ENCODE data around the gene PF4V1.

PF4V1 gene

GRCh38 chr4:73853246-73853704 is at the start of gene PF4V1:
TSS of gene PF4V1 (plus strand) at chr4:73853296. CDS start at chr4:73853363, 67 bp downstream.
- H3K9ac ChIP-seq (ENCODE audit: low read length) = peak within 1 kb of the TSS; percentile 7
- H3K36me3 ChIP-seq (ENCODE audit: control insufficient read depth, insufficient read depth, low read length) = no peaks in the 10 kb centered on the region
- H3K27me3 ChIP-seq (ENCODE audit: control insufficient read depth, insufficient read depth, low read length) = peaks cover 24% of the 10 kb centered on the region
- no peaks in the 10 kb centered on the region for H3K9me3 ChIP-seq (ENCODE audit: control insufficient read depth, insufficient read depth, low read depth, low read length)
- no peak within 1 kb of the TSS for H3K27ac ChIP-seq (ENCODE audit: low read depth, low read length)
- H3K4me1 ChIP-seq (ENCODE audit: control insufficient read depth, insufficient read depth, low read length) = peaks cover 6% of the 10 kb centered on the region; the same call in 1 of the 2 replicates
- H3K4me3 ChIP-seq (ENCODE audit: low read depth, low read length) = peak within 1 kb of the TSS; percentile 53

GRCh38 chr4:73810191-73810590 is 42.9 kb upstream of the PF4V1 start:
- Histone ChIP-seq H3K9me3 (ENCODE audit: control insufficient read depth, insufficient read depth, low read depth, low read length) (no peaks in the 10 kb centered on the region), H3K9ac (ENCODE audit: low read length) (no peak overlapping the region), H3K36me3 (ENCODE audit: control insufficient read depth, insufficient read depth, low read length) (no peaks in the 10 kb centered on the region), H3K27me3 (ENCODE audit: control insufficient read depth, insufficient read depth, low read length) (no peaks in the 10 kb centered on the region), H3K4me1 (ENCODE audit: control insufficient read depth, insufficient read depth, low read length) (no peaks in the 10 kb centered on the region), H3K27ac (ENCODE audit: low read depth, low read length) (no peak overlapping the region), H3K4me3 (ENCODE audit: low read depth, low read length) (no peak overlapping the region)

- H3K4me1 ChIP-seq (ENCODE audit: control insufficient read depth, insufficient read depth, low read length) = no peaks in the 10 kb centered on the region
- no peaks in the 10 kb centered on the region for H3K27me3 ChIP-seq (ENCODE audit: control insufficient read depth, insufficient read depth, low read length)
- no peak overlapping the region for H3K27ac ChIP-seq (ENCODE audit: low read depth, low read length)
- no peaks in the 10 kb centered on the region for H3K9me3 ChIP-seq (ENCODE audit: control insufficient read depth, insufficient read depth, low read depth, low read length)
- no peaks in the 10 kb centered on the region for H3K36me3 ChIP-seq (ENCODE audit: control insufficient read depth, insufficient read depth, low read length)
- no peak overlapping the region for H3K4me3 ChIP-seq (ENCODE audit: low read depth, low read length)
- no peak overlapping the region for H3K9ac ChIP-seq (ENCODE audit: low read length)
Measured at GRCh38 chr4:73811841-73812240, 41.3 kb upstream of the PF4V1 start.

GRCh38 chr4:73814679-73815078 is 38.4 kb upstream of the PF4V1 start:
- Histone ChIP-seq H3K9me3 (ENCODE audit: control insufficient read depth, insufficient read depth, low read depth, low read length) (no peaks in the 10 kb centered on the region), H3K27ac (ENCODE audit: low read depth, low read length) (no peak overlapping the region), H3K4me1 (ENCODE audit: control insufficient read depth, insufficient read depth, low read length) (peaks cover 3% of the 10 kb centered on the region; the same call in 1 of the 2 replicates), H3K4me3 (ENCODE audit: low read depth, low read length) (no peak overlapping the region), H3K9ac (ENCODE audit: low read length) (no peak overlapping the region), H3K27me3 (ENCODE audit: control insufficient read depth, insufficient read depth, low read length) (no peaks in the 10 kb centered on the region), H3K36me3 (ENCODE audit: control insufficient read depth, insufficient read depth, low read length) (no peaks in the 10 kb centered on the region)

- H3K4me3 ChIP-seq (ENCODE audit: low read depth, low read length) = no peak overlapping the region
- H3K4me1 ChIP-seq (ENCODE audit: control insufficient read depth, insufficient read depth, low read length) = peaks cover 3% of the 10 kb centered on the region; the same call in 1 of the 2 replicates
- no peaks in the 10 kb centered on the region for H3K36me3 ChIP-seq (ENCODE audit: control insufficient read depth, insufficient read depth, low read length)
- H3K27ac ChIP-seq (ENCODE audit: low read depth, low read length) = no peak overlapping the region
- no peaks in the 10 kb centered on the region for H3K27me3 ChIP-seq (ENCODE audit: control insufficient read depth, insufficient read depth, low read length)
- H3K9ac ChIP-seq (ENCODE audit: low read length) = no peak overlapping the region
- H3K9me3 ChIP-seq (ENCODE audit: control insufficient read depth, insufficient read depth, low read depth, low read length) = no peaks in the 10 kb centered on the region
Measured at GRCh38 chr4:73815145-73815544, 38.0 kb upstream of the PF4V1 start.

- H3K4me3 ChIP-seq (ENCODE audit: low read depth, low read length) = no peak overlapping the region
- no peaks in the 10 kb centered on the region for H3K9me3 ChIP-seq (ENCODE audit: control insufficient read depth, insufficient read depth, low read depth, low read length)
- H3K4me1 ChIP-seq (ENCODE audit: control insufficient read depth, insufficient read depth, low read length) = peaks cover 3% of the 10 kb centered on the region; the same call in 1 of the 2 replicates
- H3K36me3 ChIP-seq (ENCODE audit: control insufficient read depth, insufficient read depth, low read length) = no peaks in the 10 kb centered on the region
- no peak overlapping the region for H3K27ac ChIP-seq (ENCODE audit: low read depth, low read length)
- no peaks in the 10 kb centered on the region for H3K27me3 ChIP-seq (ENCODE audit: control insufficient read depth, insufficient read depth, low read length)
- no peak overlapping the region for H3K9ac ChIP-seq (ENCODE audit: low read length)
Measured at GRCh38 chr4:73816814-73817213, 36.3 kb upstream of the PF4V1 start.

GRCh38 chr4:73817341-73817740 is 35.8 kb upstream of the PF4V1 start:
- Histone ChIP-seq H3K4me1 (ENCODE audit: control insufficient read depth, insufficient read depth, low read length) (peaks cover 3% of the 10 kb centered on the region; the same call in 1 of the 2 replicates), H3K9me3 (ENCODE audit: control insufficient read depth, insufficient read depth, low read depth, low read length) (no peaks in the 10 kb centered on the region), H3K4me3 (ENCODE audit: low read depth, low read length) (no peak overlapping the region), H3K27ac (ENCODE audit: low read depth, low read length) (no peak overlapping the region), H3K9ac (ENCODE audit: low read length) (no peak overlapping the region), H3K36me3 (ENCODE audit: control insufficient read depth, insufficient read depth, low read length) (no peaks in the 10 kb centered on the region), H3K27me3 (ENCODE audit: control insufficient read depth, insufficient read depth, low read length) (no peaks in the 10 kb centered on the region)

- Histone ChIP-seq H3K4me1 (ENCODE audit: control insufficient read depth, insufficient read depth, low read length) (peaks cover 3% of the 10 kb centered on the region; the same call in 1 of the 2 replicates), H3K36me3 (ENCODE audit: control insufficient read depth, insufficient read depth, low read length) (no peaks in the 10 kb centered on the region), H3K9ac (ENCODE audit: low read length) (no peak overlapping the region), H3K27me3 (ENCODE audit: control insufficient read depth, insufficient read depth, low read length) (no peaks in the 10 kb centered on the region), H3K4me3 (ENCODE audit: low read depth, low read length) (no peak overlapping the region), H3K9me3 (ENCODE audit: control insufficient read depth, insufficient read depth, low read depth, low read length) (no peaks in the 10 kb centered on the region), H3K27ac (ENCODE audit: low read depth, low read length) (no peak overlapping the region)
Measured at GRCh38 chr4:73821325-73821724, 31.8 kb upstream of the PF4V1 start.

GRCh38 chr4:73822389-73822788 is 30.7 kb upstream of the PF4V1 start:
- Histone ChIP-seq H3K4me1 (ENCODE audit: control insufficient read depth, insufficient read depth, low read length) (peaks cover 3% of the 10 kb centered on the region; the same call in 1 of the 2 replicates), H3K36me3 (ENCODE audit: control insufficient read depth, insufficient read depth, low read length) (no peaks in the 10 kb centered on the region), H3K27me3 (ENCODE audit: control insufficient read depth, insufficient read depth, low read length) (no peaks in the 10 kb centered on the region), H3K27ac (ENCODE audit: low read depth, low read length) (no peak overlapping the region), H3K9ac (ENCODE audit: low read length) (no peak overlapping the region), H3K4me3 (ENCODE audit: low read depth, low read length) (no peak overlapping the region), H3K9me3 (ENCODE audit: control insufficient read depth, insufficient read depth, low read depth, low read length) (peaks cover 3% of the 10 kb centered on the region; the same call in 1 of the 2 replicates)

- Histone ChIP-seq H3K4me3 (ENCODE audit: low read depth, low read length) (no peak overlapping the region), H3K27ac (ENCODE audit: low read depth, low read length) (no peak overlapping the region), H3K4me1 (ENCODE audit: control insufficient read depth, insufficient read depth, low read length) (peaks cover under 1% of the 10 kb centered on the region; the same call in 1 of the 2 replicates), H3K9ac (ENCODE audit: low read length) (no peak overlapping the region), H3K36me3 (ENCODE audit: control insufficient read depth, insufficient read depth, low read length) (no peaks in the 10 kb centered on the region), H3K27me3 (ENCODE audit: control insufficient read depth, insufficient read depth, low read length) (no peaks in the 10 kb centered on the region), H3K9me3 (ENCODE audit: control insufficient read depth, insufficient read depth, low read depth, low read length) (peaks cover 7% of the 10 kb centered on the region; the same call in 1 of the 2 replicates)
Measured at GRCh38 chr4:73822812-73823504, 30.1 kb upstream of the PF4V1 start.

- Histone ChIP-seq H3K9ac (ENCODE audit: low read length) (no peak overlapping the region), H3K4me1 (ENCODE audit: control insufficient read depth, insufficient read depth, low read length) (no peaks in the 10 kb centered on the region), H3K36me3 (ENCODE audit: control insufficient read depth, insufficient read depth, low read length) (no peaks in the 10 kb centered on the region), H3K27ac (ENCODE audit: low read depth, low read length) (no peak overlapping the region), H3K9me3 (ENCODE audit: control insufficient read depth, insufficient read depth, low read depth, low read length) (peaks cover 7% of the 10 kb centered on the region; the same call in 1 of the 2 replicates), H3K27me3 (ENCODE audit: control insufficient read depth, insufficient read depth, low read length) (no peaks in the 10 kb centered on the region), H3K4me3 (ENCODE audit: low read depth, low read length) (no peak overlapping the region)
Measured at GRCh38 chr4:73823760-73824159, 29.3 kb upstream of the PF4V1 start.
